ENCODE results near the gene CADM1. TPM values are rescaled to one million over a fixed set of nuclear protein-coding genes. Genes with fewer than 3 reads are reported as not detected.

The CADM1 gene
- total RNA-seq, 1 experiment from 2014 or later, result 0.79 TPM

- Histone ChIP-seq H3K4me3 (replicated peaks in 1 of 2; ENCODE audit: low read depth in 1 of 2, low read length in 2 of 2) (no peak overlapping the region), H3K9ac (ENCODE audit: low read length) (no peak overlapping the region), H3K4me1 (ENCODE audit: control insufficient read depth in 1 of 2, insufficient read depth in 2 of 2, low read length in 2 of 2) (no peaks in the 10 kb centered on the region), H3K4me2 (ENCODE audit: low read length) (no peak overlapping the region), H3K9me3 (ENCODE audit: control insufficient read depth in 1 of 2, insufficient read depth in 1 of 2, low read depth in 1 of 2, low read length in 2 of 2) (peaks cover 4 to 19% of the 10 kb centered on the region in 2 experiments; a peak in 2 of 4 replicates), H3K27me3 (ENCODE audit: insufficient read depth, low read length) (no peaks in the 10 kb centered on the region), H3K36me3 (ENCODE audit: control insufficient read depth in 1 of 2, insufficient read depth in 2 of 2, low read length in 2 of 2) (no peaks in the 10 kb centered on the region), H3K9me2 (ENCODE audit: insufficient read depth) (no peaks in the 10 kb centered on the region), H2AFZ (ENCODE audit: low read depth, low read length, poor library complexity, severe bottlenecking) (no peak overlapping the region), H3K79me2 (ENCODE audit: insufficient read depth, low read length) (no peaks in the 10 kb centered on the region), H3K27ac (ENCODE audit: low read depth, low read length) (no peak overlapping the region), H4K20me1 (ENCODE audit: insufficient read depth) (no peaks in the 10 kb centered on the region)
- CTCF ChIA-PET, result no interaction called here
- no peak for ATAC-seq
- no TSS peak for BruUV-seq (replicated peaks)
- intact Hi-C loops (cut with micrococcal nuclease), result no loop called here
- RAD21 ChIA-PET (ENCODE audit: low non-redundant PET in 1 of 2, low total read pairs in 2 of 2, uncharacterized antibody in 2 of 2, unreplicated experiment in 2 of 2), result no interaction called here
- POLR2A ChIA-PET, result no interaction called here
- no peak for DNase-seq (ENCODE audit: low read depth, low spot score)
- no peak for TF ChIP-seq JUND (IDR thresholded peaks at IDR 0.05)
- TF ChIP-seq POLR2A (IDR thresholded peaks at IDR 0.05; ENCODE audit: borderline replicate concordance, extremely low read depth, insufficient read depth, insufficient read length), result no peak
- TF ChIP-seq, protein P1, sequence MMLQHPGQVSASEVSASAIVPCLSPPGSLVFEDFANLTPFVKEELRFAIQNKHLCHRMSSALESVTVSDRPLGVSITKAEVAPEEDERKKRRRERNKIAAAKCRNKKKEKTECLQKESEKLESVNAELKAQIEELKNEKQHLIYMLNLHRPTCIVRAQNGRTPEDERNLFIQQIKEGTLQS (IDR thresholded peaks at IDR 0.05), result no peak
- no peak for TF ChIP-seq YY1 (IDR thresholded peaks at IDR 0.05; ENCODE audit: extremely low read depth, insufficient replicate concordance, low read depth, low read length)
- TF ChIP-seq ZBTB33 (IDR thresholded peaks at IDR 0.05; ENCODE audit: extremely low read depth, insufficient replicate concordance, low read length), result no peak
- TF ChIP-seq RAD21 (IDR thresholded peaks at IDR 0.05; ENCODE audit: low read depth), result no peak
- no peak for TF ChIP-seq EGR1 (IDR thresholded peaks at IDR 0.05; ENCODE audit: low read depth)
- TF ChIP-seq SP1 (IDR thresholded peaks at IDR 0.05; ENCODE audit: low read depth), result no peak
Observed at GRCh38 chr11:115363426-115363825, 140.8 kb downstream of the CADM1 start.

- ChIA-PET POLR2A (no interaction called here), CTCF (no interaction called here), RAD21 (ENCODE audit: low non-redundant PET in 1 of 2, low total read pairs in 2 of 2, uncharacterized antibody in 2 of 2, unreplicated experiment in 2 of 2) (no interaction called here)
- no peak for DNase-seq (ENCODE audit: low read depth, low spot score)
- no TSS peak for BruUV-seq (replicated peaks)
- intact Hi-C loops (cut with micrococcal nuclease), result no loop called here
- Histone ChIP-seq H3K9me2 (ENCODE audit: insufficient read depth) (no peaks in the 10 kb centered on the region), H3K36me3 (ENCODE audit: control insufficient read depth in 1 of 2, insufficient read depth in 2 of 2, low read length in 2 of 2) (no peaks in the 10 kb centered on the region), H3K9me3 (ENCODE audit: control insufficient read depth in 1 of 2, insufficient read depth in 1 of 2, low read depth in 1 of 2, low read length in 2 of 2) (peaks cover 4 to 19% of the 10 kb centered on the region in 2 experiments; a peak in 2 of 4 replicates), H3K79me2 (ENCODE audit: insufficient read depth, low read length) (no peaks in the 10 kb centered on the region), H3K27ac (ENCODE audit: low read depth, low read length) (no peak overlapping the region), H4K20me1 (ENCODE audit: insufficient read depth) (no peaks in the 10 kb centered on the region), H3K4me1 (ENCODE audit: control insufficient read depth in 1 of 2, insufficient read depth in 2 of 2, low read length in 2 of 2) (no peaks in the 10 kb centered on the region), H3K9ac (ENCODE audit: low read length) (no peak overlapping the region), H3K27me3 (ENCODE audit: insufficient read depth, low read length) (no peaks in the 10 kb centered on the region), H3K4me3 (replicated peaks in 1 of 2; ENCODE audit: low read depth in 1 of 2, low read length in 2 of 2) (no peak overlapping the region), H3K4me2 (ENCODE audit: low read length) (no peak overlapping the region), H2AFZ (ENCODE audit: low read depth, low read length, poor library complexity, severe bottlenecking) (no peak overlapping the region)
- TF ChIP-seq SRF (IDR thresholded peaks at IDR 0.05; ENCODE audit: low read depth), result no peak
- no peak for TF ChIP-seq EZH2 (IDR thresholded peaks at IDR 0.05)
- TF ChIP-seq ZFX (IDR thresholded peaks at IDR 0.05), result no peak
- no peak for TF ChIP-seq SIN3A (IDR thresholded peaks at IDR 0.05; ENCODE audit: low read depth)
- no peak for TF ChIP-seq CTCF (IDR thresholded peaks at IDR 0.05 in 2 of 3, conservative IDR thresholded peaks at IDR 0.05 in 1 of 3; ENCODE audit: borderline replicate concordance in 1 of 3, insufficient read depth in 1 of 3, low read depth in 2 of 3, low read length in 2 of 3)
- ATAC-seq, result no peak
Observed at GRCh38 chr11:115362997-115363396, 141.2 kb downstream of the CADM1 start.

Data from HCT116 (cell line).